GM23338 (cell line): Measurements from ENCODE around the gene BAAT. TPM values are rescaled to one million over a fixed set of nuclear protein-coding genes. Genes with fewer than 3 reads are reported as not detected.

Experiments used
- ATAC-seq: fragments of 200-7000 bp; cut with Tn5 transposase; 3 replicates; pipeline ENCODE4 v1.9.1; 2020
- DNase-seq: peaks from one replicate; pipeline ENCODE4 v3.0.0-alpha.2; 2015; ENCODE audit warnings: low spot score
- H2AFZ ChIP-seq: fragments of 200-600 bp; sonication (generic); 2 replicates; pipeline ENCODE4 v1.8.0; 2016; ENCODE audit warnings: antibody characterized with exemption, mild to moderate bottlenecking, moderate library complexity
- H3F3A ChIP-seq: fragments of 200-600 bp; sonication (generic); replicated peaks from 2 replicates; pipeline ENCODE4 v1.8.0; 2017; ENCODE audit warnings: antibody characterized with exemption, mixed run types, low read depth
- H3K27ac ChIP-seq: fragments of 200-600 bp; sonication (generic); 2 replicates; pipeline ENCODE4 v1.6.1; 2016; ENCODE audit warnings: low read depth
- H3K27me3 ChIP-seq: fragments of 200-600 bp; sonication (generic); 2 replicates; pipeline ENCODE4 v1.8.0; 2016; ENCODE audit warnings: mild to moderate bottlenecking, mixed run types, moderate library complexity; ENCODE audit not compliant: insufficient read depth
- H3K36me3 ChIP-seq: fragments of 200-600 bp; sonication (generic); 2 replicates; pipeline ENCODE4 v1.8.0; 2016; ENCODE audit warnings: mild to moderate bottlenecking; ENCODE audit not compliant: insufficient read depth
- H3K4me1 ChIP-seq: fragments of 200-600 bp; sonication (generic); 2 replicates; pipeline ENCODE4 v1.8.0; 2016; ENCODE audit warnings: mild to moderate bottlenecking, moderate library complexity; ENCODE audit not compliant: insufficient read depth
- H3K4me2 ChIP-seq: fragments of 200-600 bp; sonication (generic); 2 replicates; pipeline ENCODE4 v1.7.1; 2017; ENCODE audit warnings: mixed run types
- H3K4me3 ChIP-seq: fragments of 200-600 bp; sonication (generic); 2 replicates; pipeline ENCODE4 v1.6.1; 2016; ENCODE audit warnings: mixed run types
- H3K79me2 ChIP-seq: fragments of 200-600 bp; sonication (generic); replicated peaks from 2 replicates; pipeline ENCODE4 v1.8.0; 2017; ENCODE audit warnings: mild to moderate bottlenecking; ENCODE audit not compliant: insufficient read depth
- H3K9me2 ChIP-seq: fragments of 200-600 bp; sonication (generic); 2 replicates; pipeline ENCODE4 v1.8.0; 2017; ENCODE audit not compliant: insufficient read depth
- H4K20me1 ChIP-seq: fragments of 200-600 bp; sonication (generic); replicated peaks from 2 replicates; pipeline ENCODE4 v1.8.0; 2017; ENCODE audit warnings: mild to moderate bottlenecking; ENCODE audit not compliant: insufficient read depth
- H3K27ac Mint-ChIP-seq: 2 replicates; pipeline ENCODE4 v1.8.0; 2020; ENCODE audit warnings: inconsistent platforms, mild to moderate bottlenecking, moderate library complexity, mixed read lengths
- H3K27me3 Mint-ChIP-seq: 3 replicates; pipeline ENCODE4 v1.8.0; 2022; ENCODE audit warnings: low read depth, mild to moderate bottlenecking, moderate library complexity, mixed read lengths, inconsistent platforms; ENCODE audit not compliant: insufficient read depth, poor library complexity
- H3K36me3 Mint-ChIP-seq: 3 replicates; pipeline ENCODE4 v1.8.0; 2021; ENCODE audit warnings: low read depth, mild to moderate bottlenecking, inconsistent platforms, moderate library complexity, mixed read lengths
- H3K4me1 Mint-ChIP-seq: 3 replicates; pipeline ENCODE4 v1.8.0; 2020; ENCODE audit warnings: mild to moderate bottlenecking, inconsistent platforms, mixed read lengths
- H3K4me3 Mint-ChIP-seq: 3 replicates; pipeline ENCODE4 v1.8.0; 2021; ENCODE audit warnings: moderate library complexity, mild to moderate bottlenecking, inconsistent platforms, mixed read lengths
- H3K9me3 Mint-ChIP-seq: 3 replicates; pipeline ENCODE4 v1.8.0; 2020; ENCODE audit warnings: moderate library complexity, mild to moderate bottlenecking, inconsistent platforms, mixed read lengths
- CREB1 ChIP-seq: fragments of 250-450 bp; sonication (Bioruptor Pico); IDR thresholded peaks from 2 replicates; pipeline ENCODE4 v1.5.0; 2020; ENCODE audit warnings: low read depth, mild to moderate bottlenecking, moderate library complexity
- CTCF ChIP-seq, 2 experiments: fragments of 200-600 bp in 1 of 2; sonication (generic) in 1 of 2; conservative IDR thresholded peaks; 2 replicates each; pipeline versions ENCODE4 v1.5.1 to v1.6.1; 2016 to 2017; ENCODE audit warnings: antibody characterized with exemption in 2 of 2, low read depth in 2 of 2, mild to moderate bottlenecking in 2 of 2, moderate library complexity in 1 of 2
- EZH2 ChIP-seq: fragments of 200-600 bp; sonication (generic); IDR thresholded peaks from one replicate; pipeline ENCODE4 v1.8.0; 2017; ENCODE audit warnings: antibody characterized with exemption, mild to moderate bottlenecking, low read depth; ENCODE audit not compliant: unreplicated experiment
- EZH2phosphoT487 ChIP-seq: fragments of 200-600 bp; sonication (generic); IDR thresholded peaks from one replicate; pipeline ENCODE4 v1.8.1; 2018; ENCODE audit warnings: antibody characterized with exemption; ENCODE audit not compliant: unreplicated experiment
- JUNB ChIP-seq: IDR thresholded peaks from one replicate; pipeline ENCODE4 v1.6.1; 2016; ENCODE audit warnings: antibody characterized with exemption; ENCODE audit not compliant: unreplicated experiment
- NANOG ChIP-seq: IDR thresholded peaks from 2 replicates; pipeline ENCODE4 v1.6.1; 2016; ENCODE audit warnings: antibody characterized with exemption, borderline replicate concordance
- POLR2AphosphoS5 ChIP-seq: IDR thresholded peaks from 2 replicates; pipeline ENCODE4 v1.6.1; 2016; ENCODE audit warnings: antibody characterized with exemption, low read depth
- STAT1 ChIP-seq: IDR thresholded peaks from one replicate; pipeline ENCODE4 v1.6.1; 2016; ENCODE audit warnings: antibody characterized with exemption; ENCODE audit not compliant: unreplicated experiment
- ZNF114 ChIP-seq: fragments of 250-450 bp; sonication (Bioruptor Pico); IDR thresholded peaks from 2 replicates; pipeline ENCODE4 v1.5.0; 2020; ENCODE audit warnings: mild to moderate bottlenecking, moderate library complexity
- ZNF331 ChIP-seq: fragments of 250-450 bp; sonication (Bioruptor Pico); IDR thresholded peaks from 2 replicates; pipeline ENCODE4 v1.5.0; 2020; ENCODE audit warnings: low read depth, mild to moderate bottlenecking, moderate library complexity
- polyA plus RNA-seq: library from polyadenylated mRNA; unstranded; fragments of >200 nt; fragmentation: Nextera tagmentation; extraction: Ambion mirVana; gene quantifications from 2 replicates; pipeline ENCODE4 v1.2.1, GENCODE V29; 2016
- total RNA-seq: library from RNA; depleted of rRNA; stranded (reverse); fragments of >200 nt; shearing (Covaris generic); gene quantifications from 2 replicates; pipeline ENCODE4 v1.2.3, GENCODE V29; 2014
- TF ChIP-seq, protein P1 (sequence below): IDR thresholded peaks from 2 replicates; pipeline ENCODE4 v1.6.1; 2016; ENCODE audit warnings: antibody characterized with exemption
- TF ChIP-seq, protein P2 (sequence below): IDR thresholded peaks from one replicate; pipeline ENCODE4 v1.6.1; 2018; ENCODE audit warnings: antibody characterized with exemption; ENCODE audit not compliant: unreplicated experiment
- TF ChIP-seq, protein P3 (sequence below): fragments of 250-450 bp; sonication (Bioruptor Pico); IDR thresholded peaks from 2 replicates; pipeline ENCODE4 v1.5.0; 2020; ENCODE audit warnings: mild to moderate bottlenecking, moderate library complexity

BAAT gene
- total and polyA plus RNA-seq, 2 experiments from 2014 or later = 0.08 to 0.14 TPM

GRCh38 chr9:101414839-101415238 lies 30.0 kb upstream of the BAAT start:
- Histone ChIP-seq H3K27me3 (no peaks in the 10 kb centered on the region), H3K4me1 (no peaks in the 10 kb centered on the region), H3K4me2 (no peak overlapping the region), H4K20me1 (no peaks in the 10 kb centered on the region), H3F3A (no peaks in the 10 kb centered on the region), H3K27ac (no peak overlapping the region), H3K9me2 (no peaks in the 10 kb centered on the region), H2AFZ (no peak overlapping the region), H3K36me3 (peaks cover 4% of the 10 kb centered on the region; the same call in 1 of the 2 replicates), H3K79me2 (no peaks in the 10 kb centered on the region), H3K4me3 (no peak overlapping the region)
- DNase-seq (no peak), ATAC-seq (no peak)
- Mint-ChIP-seq H3K4me3 (no peak overlapping the region), H3K4me1 (no peaks in the 10 kb centered on the region), H3K36me3 (peaks cover 27% of the 10 kb centered on the region), H3K27ac (no peak overlapping the region), H3K9me3 (peaks cover 37% of the 10 kb centered on the region), H3K27me3 (no peaks in the 10 kb centered on the region)
- TF ChIP-seq POLR2AphosphoS5 (no peak), EZH2 (no peak), ZNF331 (no peak), EZH2phosphoT487 (no peak), CTCF (conservative IDR thresholded peaks at IDR 0.05; ENCODE audit: low read depth in 2 of 2) (no peak), STAT1 (no peak), CREB1 (CRISPR knock-in tag) (no peak), JUNB (no peak), ZNF114 (CRISPR knock-in tag) (no peak), NANOG (no peak)
- TF ChIP-seq, protein P1, sequence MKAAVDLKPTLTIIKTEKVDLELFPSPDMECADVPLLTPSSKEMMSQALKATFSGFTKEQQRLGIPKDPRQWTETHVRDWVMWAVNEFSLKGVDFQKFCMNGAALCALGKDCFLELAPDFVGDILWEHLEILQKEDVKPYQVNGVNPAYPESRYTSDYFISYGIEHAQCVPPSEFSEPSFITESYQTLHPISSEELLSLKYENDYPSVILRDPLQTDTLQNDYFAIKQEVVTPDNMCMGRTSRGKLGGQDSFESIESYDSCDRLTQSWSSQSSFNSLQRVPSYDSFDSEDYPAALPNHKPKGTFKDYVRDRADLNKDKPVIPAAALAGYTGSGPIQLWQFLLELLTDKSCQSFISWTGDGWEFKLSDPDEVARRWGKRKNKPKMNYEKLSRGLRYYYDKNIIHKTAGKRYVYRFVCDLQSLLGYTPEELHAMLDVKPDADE = no peak
- TF ChIP-seq, protein P2, sequence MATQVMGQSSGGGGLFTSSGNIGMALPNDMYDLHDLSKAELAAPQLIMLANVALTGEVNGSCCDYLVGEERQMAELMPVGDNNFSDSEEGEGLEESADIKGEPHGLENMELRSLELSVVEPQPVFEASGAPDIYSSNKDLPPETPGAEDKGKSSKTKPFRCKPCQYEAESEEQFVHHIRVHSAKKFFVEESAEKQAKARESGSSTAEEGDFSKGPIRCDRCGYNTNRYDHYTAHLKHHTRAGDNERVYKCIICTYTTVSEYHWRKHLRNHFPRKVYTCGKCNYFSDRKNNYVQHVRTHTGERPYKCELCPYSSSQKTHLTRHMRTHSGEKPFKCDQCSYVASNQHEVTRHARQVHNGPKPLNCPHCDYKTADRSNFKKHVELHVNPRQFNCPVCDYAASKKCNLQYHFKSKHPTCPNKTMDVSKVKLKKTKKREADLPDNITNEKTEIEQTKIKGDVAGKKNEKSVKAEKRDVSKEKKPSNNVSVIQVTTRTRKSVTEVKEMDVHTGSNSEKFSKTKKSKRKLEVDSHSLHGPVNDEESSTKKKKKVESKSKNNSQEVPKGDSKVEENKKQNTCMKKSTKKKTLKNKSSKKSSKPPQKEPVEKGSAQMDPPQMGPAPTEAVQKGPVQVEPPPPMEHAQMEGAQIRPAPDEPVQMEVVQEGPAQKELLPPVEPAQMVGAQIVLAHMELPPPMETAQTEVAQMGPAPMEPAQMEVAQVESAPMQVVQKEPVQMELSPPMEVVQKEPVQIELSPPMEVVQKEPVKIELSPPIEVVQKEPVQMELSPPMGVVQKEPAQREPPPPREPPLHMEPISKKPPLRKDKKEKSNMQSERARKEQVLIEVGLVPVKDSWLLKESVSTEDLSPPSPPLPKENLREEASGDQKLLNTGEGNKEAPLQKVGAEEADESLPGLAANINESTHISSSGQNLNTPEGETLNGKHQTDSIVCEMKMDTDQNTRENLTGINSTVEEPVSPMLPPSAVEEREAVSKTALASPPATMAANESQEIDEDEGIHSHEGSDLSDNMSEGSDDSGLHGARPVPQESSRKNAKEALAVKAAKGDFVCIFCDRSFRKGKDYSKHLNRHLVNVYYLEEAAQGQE = no peak
- TF ChIP-seq, protein P3, sequence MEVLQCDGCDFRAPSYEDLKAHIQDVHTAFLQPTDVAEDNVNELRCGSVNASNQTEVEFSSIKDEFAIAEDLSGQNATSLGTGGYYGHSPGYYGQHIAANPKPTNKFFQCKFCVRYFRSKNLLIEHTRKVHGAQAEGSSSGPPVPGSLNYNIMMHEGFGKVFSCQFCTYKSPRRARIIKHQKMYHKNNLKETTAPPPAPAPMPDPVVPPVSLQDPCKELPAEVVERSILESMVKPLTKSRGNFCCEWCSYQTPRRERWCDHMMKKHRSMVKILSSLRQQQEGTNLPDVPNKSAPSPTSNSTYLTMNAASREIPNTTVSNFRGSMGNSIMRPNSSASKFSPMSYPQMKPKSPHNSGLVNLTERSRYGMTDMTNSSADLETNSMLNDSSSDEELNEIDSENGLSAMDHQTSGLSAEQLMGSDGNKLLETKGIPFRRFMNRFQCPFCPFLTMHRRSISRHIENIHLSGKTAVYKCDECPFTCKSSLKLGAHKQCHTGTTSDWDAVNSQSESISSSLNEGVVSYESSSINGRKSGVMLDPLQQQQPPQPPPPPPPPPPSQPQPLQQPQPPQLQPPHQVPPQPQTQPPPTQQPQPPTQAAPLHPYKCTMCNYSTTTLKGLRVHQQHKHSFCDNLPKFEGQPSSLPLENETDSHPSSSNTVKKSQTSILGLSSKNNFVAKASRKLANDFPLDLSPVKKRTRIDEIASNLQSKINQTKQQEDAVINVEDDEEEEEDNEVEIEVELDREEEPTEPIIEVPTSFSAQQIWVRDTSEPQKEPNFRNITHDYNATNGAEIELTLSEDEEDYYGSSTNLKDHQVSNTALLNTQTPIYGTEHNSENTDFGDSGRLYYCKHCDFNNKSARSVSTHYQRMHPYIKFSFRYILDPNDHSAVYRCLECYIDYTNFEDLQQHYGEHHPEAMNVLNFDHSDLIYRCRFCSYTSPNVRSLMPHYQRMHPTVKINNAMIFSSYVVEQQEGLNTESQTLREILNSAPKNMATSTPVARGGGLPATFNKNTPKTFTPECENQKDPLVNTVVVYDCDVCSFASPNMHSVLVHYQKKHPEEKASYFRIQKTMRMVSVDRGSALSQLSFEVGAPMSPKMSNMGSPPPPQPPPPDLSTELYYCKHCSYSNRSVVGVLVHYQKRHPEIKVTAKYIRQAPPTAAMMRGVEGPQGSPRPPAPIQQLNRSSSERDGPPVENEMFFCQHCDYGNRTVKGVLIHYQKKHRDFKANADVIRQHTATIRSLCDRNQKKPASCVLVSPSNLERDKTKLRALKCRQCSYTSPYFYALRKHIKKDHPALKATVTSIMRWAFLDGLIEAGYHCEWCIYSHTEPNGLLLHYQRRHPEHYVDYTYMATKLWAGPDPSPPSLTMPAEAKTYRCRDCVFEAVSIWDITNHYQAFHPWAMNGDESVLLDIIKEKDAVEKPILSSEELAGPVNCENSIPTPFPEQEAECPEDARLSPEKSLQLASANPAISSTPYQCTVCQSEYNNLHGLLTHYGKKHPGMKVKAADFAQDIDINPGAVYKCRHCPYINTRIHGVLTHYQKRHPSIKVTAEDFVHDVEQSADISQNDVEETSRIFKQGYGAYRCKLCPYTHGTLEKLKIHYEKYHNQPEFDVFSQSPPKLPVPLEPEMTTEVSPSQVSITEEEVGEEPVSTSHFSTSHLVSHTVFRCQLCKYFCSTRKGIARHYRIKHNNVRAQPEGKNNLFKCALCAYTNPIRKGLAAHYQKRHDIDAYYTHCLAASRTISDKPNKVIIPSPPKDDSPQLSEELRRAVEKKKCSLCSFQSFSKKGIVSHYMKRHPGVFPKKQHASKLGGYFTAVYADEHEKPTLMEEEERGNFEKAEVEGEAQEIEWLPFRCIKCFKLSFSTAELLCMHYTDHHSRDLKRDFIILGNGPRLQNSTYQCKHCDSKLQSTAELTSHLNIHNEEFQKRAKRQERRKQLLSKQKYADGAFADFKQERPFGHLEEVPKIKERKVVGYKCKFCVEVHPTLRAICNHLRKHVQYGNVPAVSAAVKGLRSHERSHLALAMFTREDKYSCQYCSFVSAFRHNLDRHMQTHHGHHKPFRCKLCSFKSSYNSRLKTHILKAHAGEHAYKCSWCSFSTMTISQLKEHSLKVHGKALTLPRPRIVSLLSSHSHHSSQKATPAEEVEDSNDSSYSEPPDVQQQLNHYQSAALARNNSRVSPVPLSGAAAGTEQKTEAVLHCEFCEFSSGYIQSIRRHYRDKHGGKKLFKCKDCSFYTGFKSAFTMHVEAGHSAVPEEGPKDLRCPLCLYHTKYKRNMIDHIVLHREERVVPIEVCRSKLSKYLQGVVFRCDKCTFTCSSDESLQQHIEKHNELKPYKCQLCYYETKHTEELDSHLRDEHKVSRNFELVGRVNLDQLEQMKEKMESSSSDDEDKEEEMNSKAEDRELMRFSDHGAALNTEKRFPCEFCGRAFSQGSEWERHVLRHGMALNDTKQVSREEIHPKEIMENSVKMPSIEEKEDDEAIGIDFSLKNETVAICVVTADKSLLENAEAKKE (CRISPR knock-in tag) = no peak
